HCT116 (cell line): ENCODE measurements around the gene MAP7D1. TPM values are rescaled to one million over a fixed set of nuclear protein-coding genes. Genes with fewer than 3 reads are reported as not detected.
A peak's percentile ranks its signal among the peaks of the same experiment; 100 is the strongest.

Experiments used
- ATAC-seq: fragments of 200-7000 bp; cut with Tn5 transposase; 2 replicates; pipeline ENCODE4 v1.9.1; 2020; ENCODE audit warnings: mild to moderate bottlenecking, moderate library complexity
- BruUV-seq: library from RNA; stranded (reverse); fragments of 400-500 nt; replicated peaks from 2 replicates; lab custom pipeline; 2021; lab: Mats Ljungman, UMichigan
- CTCF ChIA-PET: fragments of 300-600 bp; sonication (Branson Sonifier 250); formaldehyde crosslinking; loops from one replicate; lab custom pipeline; 2021; ENCODE audit warnings: antibody characterized with exemption; lab: Charles Lee
- POLR2A ChIA-PET: fragments of 300-600, 350-600 bp; sonication (Branson Sonifier 250); formaldehyde crosslinking; loops from one replicate; lab custom pipeline; 2021; ENCODE audit warnings: antibody characterized with exemption; lab: Charles Lee
- RAD21 ChIA-PET, 2 experiments: fragments of 300-600 bp; sonication (Branson Sonifier 250); formaldehyde crosslinking; loops; one replicate each; lab custom pipeline; 2023; ENCODE audit warnings: low total read pairs in 2 of 2; ENCODE audit not compliant: uncharacterized antibody in 2 of 2, unreplicated experiment in 2 of 2, low non-redundant PET in 1 of 2; lab: Charles Lee
- DNase-seq: peaks from one replicate; pipeline ENCODE4 v3.0.0-alpha.2; 2010; ENCODE audit warnings: low read depth, low spot score
- H2AFZ ChIP-seq: fragments of 200-600 bp; shearing (Covaris generic), sonication (generic); 2 replicates; pipeline ENCODE4 v1.6.1; 2017; ENCODE audit warnings: low read depth, mixed run types, mixed read lengths, antibody characterized with exemption, low read length; ENCODE audit not compliant: poor library complexity, severe bottlenecking
- H3K27ac ChIP-seq: 2 replicates; pipeline ENCODE4 v1.5.1; 2012; ENCODE audit warnings: low read depth, low read length
- H3K27me3 ChIP-seq: fragments of 200-600 bp; sonication (generic); 2 replicates; pipeline ENCODE4 v1.6.1; 2016; ENCODE audit warnings: mixed run types, low read length, mixed read lengths; ENCODE audit not compliant: insufficient read depth
- H3K36me3 ChIP-seq, 2 experiments: fragments of 200-500 bp in 1 of 2; fragments of 200-600 bp in 1 of 2; sonication (Bioruptor generic) in 1 of 2; sonication (generic) in 1 of 2; 2 replicates each; pipeline versions ENCODE4 v1.5.1 to v1.6.1; 2014 to 2016; ENCODE audit warnings: low read length in 2 of 2, inconsistent platforms in 1 of 2, mixed read lengths in 1 of 2, mixed run types in 1 of 2; ENCODE audit not compliant: insufficient read depth in 2 of 2, control insufficient read depth in 1 of 2
- H3K4me1 ChIP-seq, 2 experiments: fragments of 200-600 bp in 1 of 2; sonication (generic) in 1 of 2; 2 replicates each; pipeline versions ENCODE4 v1.5.1 to v1.6.1; 2012 to 2017; ENCODE audit warnings: low read length in 2 of 2, inconsistent platforms in 1 of 2, mild to moderate bottlenecking in 1 of 2, mixed read lengths in 1 of 2, mixed run types in 1 of 2, moderate library complexity in 1 of 2; ENCODE audit not compliant: insufficient read depth in 2 of 2, control insufficient read depth in 1 of 2
- H3K4me2 ChIP-seq: fragments of 200-600 bp; sonication (generic); 2 replicates; pipeline ENCODE4 v1.6.1; 2017; ENCODE audit warnings: mixed run types, low read length, mixed read lengths
- H3K4me3 ChIP-seq, 2 experiments: fragments of 200-600 bp in 1 of 2; sonication (generic) in 1 of 2; replicated peaks in 1 of 2; 2 replicates each; pipeline ENCODE4 v1.5.1; 2011 to 2016; ENCODE audit warnings: low read length in 2 of 2, control low read depth in 1 of 2, low read depth in 1 of 2, mild to moderate bottlenecking in 1 of 2, mixed read lengths in 1 of 2, mixed run types in 1 of 2
- H3K79me2 ChIP-seq: fragments of 200-600 bp; sonication (generic); 2 replicates; pipeline ENCODE4 v1.6.1; 2017; ENCODE audit warnings: mild to moderate bottlenecking, mixed run types, low read length, moderate library complexity, mixed read lengths; ENCODE audit not compliant: insufficient read depth
- H3K9ac ChIP-seq: fragments of 200-600 bp; sonication (generic); 2 replicates; pipeline ENCODE4 v1.6.1; 2016; ENCODE audit warnings: low read length, mixed read lengths
- H3K9me2 ChIP-seq: fragments of 200-600 bp; sonication (generic), shearing (Covaris generic); 2 replicates; pipeline ENCODE4 v1.6.1; 2017; ENCODE audit warnings: mixed run types, mild to moderate bottlenecking, moderate library complexity; ENCODE audit not compliant: insufficient read depth
- H3K9me3 ChIP-seq, 2 experiments: fragments of 200-500 bp in 1 of 2; fragments of 200-600 bp in 1 of 2; sonication (Bioruptor generic) in 1 of 2; sonication (generic) in 1 of 2; 2 replicates each; pipeline ENCODE4 v1.6.1; 2014 to 2017; ENCODE audit warnings: low read length in 2 of 2, mixed read lengths in 2 of 2, inconsistent platforms in 1 of 2, low read depth in 1 of 2, mild to moderate bottlenecking in 1 of 2, mixed run types in 1 of 2, moderate library complexity in 1 of 2; ENCODE audit not compliant: control insufficient read depth in 1 of 2, insufficient read depth in 1 of 2
- H4K20me1 ChIP-seq: fragments of 200-600 bp; sonication (generic), shearing (Covaris generic); 2 replicates; pipeline ENCODE4 v1.6.1; 2017; ENCODE audit warnings: mixed run types, mild to moderate bottlenecking, moderate library complexity; ENCODE audit not compliant: insufficient read depth
- CBX3 ChIP-seq: IDR thresholded peaks from 2 replicates; pipeline ENCODE4 v1.6.1; 2012; ENCODE audit warnings: low read depth
- CTCF ChIP-seq, 3 experiments: fragments of 200-600 bp in 1 of 3; sonication (generic) in 1 of 3; IDR thresholded peaks in 2 of 3; conservative IDR thresholded peaks in 1 of 3; 2 replicates each; pipeline ENCODE4 v1.5.1; 2012 to 2017; ENCODE audit warnings: low read depth in 2 of 3, low read length in 2 of 3, antibody characterized with exemption in 1 of 3, borderline replicate concordance in 1 of 3, control low read depth in 1 of 3, mild to moderate bottlenecking in 1 of 3, mixed read lengths in 1 of 3, mixed run types in 1 of 3, moderate library complexity in 1 of 3; ENCODE audit not compliant: insufficient read depth in 1 of 3
- EGR1 ChIP-seq: IDR thresholded peaks from 2 replicates; pipeline ENCODE4 v1.6.1; 2012; ENCODE audit warnings: low read depth
- ELF1 ChIP-seq: IDR thresholded peaks from 2 replicates; pipeline ENCODE4 v1.6.1; 2012; ENCODE audit warnings: low read depth, borderline replicate concordance
- FOSL1 ChIP-seq: IDR thresholded peaks from 2 replicates; pipeline ENCODE4 v1.6.1; 2012; ENCODE audit warnings: low read depth
- RAD21 ChIP-seq: IDR thresholded peaks from 2 replicates; pipeline ENCODE4 v1.6.1; 2012; ENCODE audit warnings: low read depth, mild to moderate bottlenecking
- SRF ChIP-seq: IDR thresholded peaks from 2 replicates; pipeline ENCODE4 v1.6.1; 2012; ENCODE audit warnings: low read depth
- ZBTB33 ChIP-seq: IDR thresholded peaks from 2 replicates; pipeline ENCODE4 v1.6.1; 2011; ENCODE audit warnings: mild to moderate bottlenecking, low read length, moderate library complexity; ENCODE audit not compliant: insufficient replicate concordance; ENCODE audit errors: extremely low read depth
- intact Hi-C: fragments of 100-400 bp; cut with micrococcal nuclease; formaldehyde crosslinking; loops from 2 replicates; pipeline ENCODE4 v1.10.0; 2022
- total RNA-seq: library from RNA; stranded (reverse); gene quantifications from one replicate; pipeline ENCODE4 v1.2.1, GENCODE V29; 2021; ENCODE audit not compliant: unreplicated experiment

Gene MAP7D1
- total RNA-seq, 1 experiment from 2014 or later, result 71.8 TPM

- Histone ChIP-seq H3K36me3 (no peaks in the 10 kb centered on the region), H3K9ac (no peak overlapping the region), H2AFZ (no peak overlapping the region), H4K20me1 (no peaks in the 10 kb centered on the region), H3K4me2 (no peak overlapping the region), H3K4me1 (peaks cover 0 to 8% of the 10 kb centered on the region in 2 experiments; a peak in 1 of 4 replicates), H3K9me3 (no peaks in the 10 kb centered on the region), H3K79me2 (no peaks in the 10 kb centered on the region), H3K9me2 (no peaks in the 10 kb centered on the region), H3K4me3 (no peak overlapping the region), H3K27ac (no peak overlapping the region), H3K27me3 (no peaks in the 10 kb centered on the region)
- ChIA-PET POLR2A (no interaction called here), RAD21 (no interaction called here), CTCF (interaction anchor here (1.1 kb wide), 1 partner anchor 50 kb away, joined by 3 read pairs; no protein-coding TSS in a partner anchor)
- BruUV-seq, result no TSS peak
- peak; percentile 50 for ATAC-seq
- intact Hi-C loops, result no loop called here
- no peak for TF ChIP-seq CBX3
- peak; percentile 21; the same call in 1 of the 2 replicates for TF ChIP-seq RAD21
- no peak for TF ChIP-seq FOSL1
- no peak for TF ChIP-seq SRF
- DNase-seq, result no peak
These were observed 44.2 kb downstream of the MAP7D1 start for GRCh38 chr1:36199934-36200741.

GRCh38 chr1:36203027-36203553 is 47.1 kb downstream of the MAP7D1 start:
- no peaks in the 10 kb centered on the region for H3K9me3 ChIP-seq
- TF ChIP-seq ZBTB33 (no peak), EGR1 (no peak), RAD21 (no peak), ELF1 (no peak), CTCF (IDR thresholded peaks at IDR 0.05 in 2 of 3, conservative IDR thresholded peaks at IDR 0.05 in 1 of 3; ENCODE audit: borderline replicate concordance in 1 of 3, insufficient read depth in 1 of 3, low read depth in 2 of 3, low read length in 2 of 3) (no peak)
- no peaks in the 10 kb centered on the region for H3K79me2 ChIP-seq
- no peak for DNase-seq
- H2AFZ ChIP-seq, result no peak overlapping the region
- POLR2A ChIA-PET, result no interaction called here
- no peak overlapping the region for H3K9ac ChIP-seq
- peaks cover 0 to 8% of the 10 kb centered on the region in 2 experiments; a peak in 1 of 4 replicates for H3K4me1 ChIP-seq
- BruUV-seq, result no TSS peak
- H3K36me3 ChIP-seq, result no peaks in the 10 kb centered on the region
- H3K9me2 ChIP-seq, result no peaks in the 10 kb centered on the region
- no peak for ATAC-seq
- H4K20me1 ChIP-seq, result no peaks in the 10 kb centered on the region
- intact Hi-C loops, result no loop called here
- no peaks in the 10 kb centered on the region for H3K27me3 ChIP-seq
- H3K4me3 ChIP-seq, result no peak overlapping the region
- RAD21 ChIA-PET, result no interaction called here
- CTCF ChIA-PET, result no interaction called here
- H3K4me2 ChIP-seq, result no peak overlapping the region
- no peak overlapping the region for H3K27ac ChIP-seq
